Fibroblast of lung (primary cell): ENCODE measurements around the gene PHIP.

ENCODE experiments used
- CTCF ChIP-seq, 2 donors: IDR thresholded peaks in 1 of 2; conservative IDR thresholded peaks in 1 of 2; 1 replicate in 1 of 2; 2 replicates in 1 of 2; pipeline ENCODE4 v1.5.1; 2011 to 2012; ENCODE audit warnings: low read length in 2 of 2, control low read depth in 1 of 2, inconsistent platforms in 1 of 2, low read depth in 1 of 2, mild to moderate bottlenecking in 1 of 2
- EZH2 ChIP-seq: IDR thresholded peaks from 2 replicates; pipeline ENCODE4 v1.5.1; 2012; ENCODE audit warnings: low read length, control low read depth, mild to moderate bottlenecking; ENCODE audit errors: missing control alignments

- TF ChIP-seq EZH2, result no peak
- no peak for TF ChIP-seq CTCF (conservative IDR thresholded peaks at IDR 0.05 in 1 of 2, IDR thresholded peaks at IDR 0.05 in 1 of 2; ENCODE audit: low read depth in 1 of 2, low read length in 2 of 2)
Measured at GRCh38 chr6:78948785-78949184, 129.3 kb downstream of the PHIP start.
